ENCODE results near the gene FSCN2. TPM values are rescaled to one million over a fixed set of nuclear protein-coding genes. Genes with fewer than 3 reads are reported as not detected.
A peak's percentile ranks its signal among the peaks of the same experiment; 100 is the strongest.

Gene FSCN2
- total RNA-seq, 1 donor from 2014 or later, result 0.66 TPM

DNA sequence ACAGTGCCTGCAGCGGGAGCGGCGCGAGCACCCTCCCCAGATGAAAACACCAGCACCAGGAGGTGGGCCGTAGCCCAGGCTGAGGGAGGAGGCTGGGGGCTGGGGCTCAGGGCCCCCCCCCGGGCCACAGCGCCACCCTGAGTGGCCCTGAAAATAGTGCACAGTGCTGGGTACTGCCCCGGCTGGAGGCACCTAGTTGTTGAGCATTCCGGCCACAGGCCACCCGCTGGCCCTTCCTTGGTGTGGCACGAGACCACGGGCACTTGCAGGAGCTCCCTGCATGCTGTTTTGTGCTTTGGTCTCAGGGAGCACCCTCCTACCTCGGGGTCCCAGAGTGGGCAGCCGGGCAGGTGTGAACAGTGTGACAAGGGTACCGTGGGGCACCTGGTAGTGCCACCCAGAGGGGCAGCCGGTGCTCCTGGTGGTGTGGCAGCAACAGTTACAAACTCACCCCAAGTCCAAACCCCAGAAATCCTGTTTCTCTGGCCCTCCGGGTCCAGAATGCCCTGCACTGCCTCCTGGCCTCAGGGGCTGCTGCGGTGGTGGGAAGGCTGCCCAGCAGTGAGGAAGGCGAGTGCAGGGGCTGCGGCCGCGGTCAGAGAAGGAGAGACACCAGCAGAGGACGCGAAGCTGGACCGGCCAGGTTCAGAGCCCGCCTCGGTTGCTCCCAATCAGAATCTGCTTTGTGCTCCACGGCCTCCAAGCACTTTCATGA lies 11.9 kb downstream of the FSCN2 start:
- no peak for DNase-seq (ENCODE audit: low read depth, low spot score)

DNA sequence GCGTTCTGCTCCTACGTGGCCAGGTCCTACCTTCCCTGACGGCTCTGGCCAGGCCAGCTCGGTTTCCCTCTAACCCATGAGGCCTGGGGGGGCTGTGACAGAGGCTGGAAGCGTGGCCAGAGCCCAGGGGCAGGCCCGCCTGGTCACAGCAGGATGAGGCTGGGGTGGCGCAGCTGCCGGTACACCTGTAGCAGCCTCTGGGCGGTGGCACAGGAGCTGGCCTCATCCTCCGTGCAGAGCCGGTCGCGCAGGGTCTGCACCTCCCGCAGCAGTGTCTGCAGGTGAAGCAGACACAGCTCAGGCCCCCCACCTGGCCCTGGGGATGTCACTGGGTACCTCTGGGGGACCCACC lies 12.5 kb downstream of the FSCN2 start:
- no peak for DNase-seq (ENCODE audit: low read depth, low spot score)

- DNase-seq (ENCODE audit: low read depth, low spot score), result no peak
These were observed 12.9 kb downstream of the FSCN2 start for GRCh38 chr17:81541123-81541522.

DNA sequence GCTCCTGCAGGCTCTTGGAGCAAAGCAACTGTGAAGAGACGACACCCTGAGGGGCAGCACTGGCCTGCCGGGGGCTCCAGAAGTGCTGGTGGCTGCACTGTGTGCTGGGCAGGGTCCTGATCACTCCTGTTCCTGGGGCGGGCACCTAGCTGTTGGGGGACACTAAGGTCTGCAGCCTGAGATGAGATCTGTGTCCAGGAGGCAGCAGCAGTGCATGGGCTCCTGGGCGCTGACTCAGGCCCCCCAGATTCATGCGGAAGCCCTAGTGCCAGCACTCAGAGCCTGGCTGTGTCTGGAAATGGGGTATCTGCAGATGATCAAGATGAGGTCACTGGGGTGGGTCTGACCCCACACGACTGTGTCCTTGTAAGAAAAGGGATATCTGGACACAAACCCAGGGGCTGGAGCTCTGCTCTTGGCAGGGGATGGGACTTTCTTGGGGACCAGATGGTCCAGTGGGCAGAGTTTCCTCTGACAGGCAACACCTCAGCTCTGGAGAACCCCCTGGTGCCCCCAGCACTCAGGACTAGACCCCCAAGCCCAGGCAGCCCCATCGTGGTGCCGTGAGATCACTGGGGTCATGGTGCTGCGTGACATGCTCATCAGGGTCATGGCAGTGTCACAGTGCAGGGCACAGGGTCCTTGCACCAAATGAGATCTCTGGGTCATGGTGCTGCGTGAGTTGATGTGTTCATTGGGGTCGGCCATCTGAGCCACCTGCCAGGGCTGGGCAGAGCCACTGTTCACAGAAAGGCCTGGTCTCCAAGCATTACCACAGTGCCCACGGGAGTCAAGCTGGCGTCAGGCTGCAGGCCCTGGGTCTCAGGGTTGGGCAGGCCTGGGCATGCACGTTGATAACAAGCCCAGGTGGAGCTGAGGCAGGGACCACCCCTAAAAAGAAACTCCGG lies 14.5 kb downstream of the FSCN2 start:
- no peak for DNase-seq (ENCODE audit: low read depth, low spot score)

DNA sequence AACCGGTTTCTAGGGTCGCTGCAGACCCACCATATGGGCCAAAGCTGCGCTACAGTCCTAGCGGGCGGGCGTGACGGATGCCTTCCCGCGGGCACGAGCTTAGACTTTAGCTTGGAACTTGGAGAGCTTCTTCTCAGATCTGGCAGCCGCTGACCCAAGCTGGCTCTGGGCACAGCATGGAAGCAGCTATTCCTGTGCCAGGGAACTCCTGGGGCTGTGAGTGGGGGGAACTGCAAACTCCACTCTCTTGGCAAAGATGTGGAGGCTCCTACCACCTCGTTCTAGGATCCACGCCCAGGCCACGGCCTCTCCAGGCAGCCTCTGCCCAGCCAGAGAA lies 15.1 kb downstream of the FSCN2 start:
- DNase-seq (ENCODE audit: low read depth, low spot score), result no peak

DNA sequence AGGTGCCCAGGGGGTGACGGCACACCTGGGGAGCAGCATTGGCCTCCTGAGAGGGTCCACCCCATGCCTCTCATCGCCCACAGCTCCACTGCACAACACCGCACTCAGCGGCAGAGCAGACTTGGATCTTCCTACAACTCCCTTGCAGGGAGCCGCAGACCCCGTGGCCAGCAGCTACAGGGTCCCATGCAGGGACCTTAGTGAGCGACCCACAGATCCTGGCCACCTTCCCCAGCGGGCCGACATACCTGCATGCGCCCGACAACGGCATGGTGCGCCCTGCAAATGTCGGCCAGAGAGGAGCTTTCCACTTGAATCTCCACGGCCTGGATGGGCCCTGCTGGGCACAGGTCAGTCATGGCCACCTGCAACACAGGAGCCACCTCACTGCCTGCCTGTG lies 15.6 kb downstream of the FSCN2 start:
- no peak for DNase-seq (ENCODE audit: low read depth, low spot score)

- DNase-seq (ENCODE audit: low read depth, low spot score), result no peak
These were observed 16.3 kb downstream of the FSCN2 start for GRCh38 chr17:81544281-81544974.

DNA sequence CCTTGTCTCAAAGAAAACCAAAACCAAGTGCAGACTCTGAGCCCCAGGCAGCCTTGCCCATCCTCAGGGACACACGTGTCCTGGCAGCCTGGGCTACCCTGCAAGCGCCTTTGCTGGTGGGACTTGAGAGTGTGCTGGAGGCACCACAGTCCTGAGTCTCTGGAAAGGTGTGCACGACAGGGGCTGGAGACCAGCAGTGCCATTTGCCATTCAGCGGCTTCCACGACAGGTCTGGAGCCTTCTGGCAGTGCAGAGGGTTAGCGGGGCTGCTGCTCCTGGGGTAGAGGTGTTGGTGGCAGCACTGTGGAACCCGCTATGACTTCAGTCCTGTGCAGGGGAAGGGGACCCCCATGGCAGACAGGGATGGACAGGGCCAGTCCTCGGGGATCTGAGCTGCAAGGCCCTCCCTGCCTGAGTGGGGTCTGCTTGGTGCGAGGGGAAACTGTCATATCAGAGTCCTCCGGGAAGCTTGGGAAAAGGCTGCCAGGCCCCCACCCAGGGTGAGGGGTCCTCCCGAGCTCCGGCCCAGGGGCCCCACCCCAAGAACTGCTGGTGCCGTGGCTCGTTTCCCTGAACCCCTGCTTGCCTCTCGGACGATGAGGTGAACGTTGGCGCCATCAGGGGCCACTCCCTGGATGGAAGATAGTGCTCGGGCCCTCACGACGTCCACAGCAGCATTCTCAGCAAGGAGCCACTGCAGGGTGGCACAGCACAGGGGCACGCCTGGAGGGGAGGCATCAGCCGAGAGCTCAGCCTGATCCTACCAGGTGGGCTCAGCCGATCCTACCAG lies 17.2 kb downstream of the FSCN2 start:
- DNase-seq (ENCODE audit: low read depth, low spot score), result no peak

DNA sequence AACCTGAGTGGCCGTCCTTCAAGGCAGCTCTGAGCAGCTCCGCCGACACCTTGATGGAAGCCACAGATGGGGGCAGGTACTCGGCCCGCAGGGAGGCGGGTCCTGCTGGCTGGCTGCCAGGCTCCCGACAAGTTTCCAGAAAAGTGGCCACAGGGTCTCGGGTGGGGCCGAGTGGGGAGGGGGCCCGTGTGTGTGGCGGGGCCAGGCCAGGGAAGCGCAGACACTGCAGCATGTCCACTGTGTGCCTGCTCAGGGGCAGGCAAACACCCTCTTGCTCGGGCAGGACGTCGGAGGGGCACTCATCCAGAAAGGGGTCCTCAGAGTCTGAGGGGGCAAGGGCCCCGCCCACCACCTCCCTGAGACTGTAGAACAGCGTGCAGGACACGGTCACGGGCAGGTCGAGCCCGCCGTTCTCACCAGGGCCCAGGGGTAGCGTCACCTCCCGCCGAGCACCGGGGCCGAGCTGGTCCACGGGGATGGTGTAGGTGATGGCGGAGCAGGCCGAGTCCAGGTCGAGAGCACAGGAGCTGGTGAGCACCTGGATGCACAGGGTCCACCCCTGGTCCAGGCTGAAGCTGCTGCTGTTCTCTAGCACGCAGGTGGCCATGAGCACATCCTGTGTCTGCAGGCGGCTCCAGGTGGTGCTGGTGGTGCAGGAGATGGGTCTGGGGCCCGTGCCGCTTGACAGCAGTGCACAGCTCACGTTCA lies 18.9 kb downstream of the FSCN2 start:
- DNase-seq (ENCODE audit: low read depth, low spot score), result no peak

DNA sequence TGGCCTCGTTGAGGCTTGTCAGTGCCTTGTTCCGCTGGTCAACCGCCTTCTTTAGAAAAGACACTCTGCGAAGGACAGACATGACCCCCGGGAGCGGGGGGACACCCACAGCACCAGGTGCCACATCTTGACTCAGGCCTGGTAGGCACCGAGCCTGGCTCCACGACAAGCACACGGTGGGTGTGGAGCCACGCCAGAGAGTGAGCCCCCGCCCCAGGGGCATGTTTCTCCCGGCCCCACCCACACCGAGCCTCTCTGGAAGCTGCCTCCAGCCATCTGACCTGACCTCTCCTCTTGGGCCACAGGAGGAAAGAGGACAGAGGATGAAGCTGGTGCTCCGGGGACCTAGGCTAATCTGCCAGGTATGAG lies 19.4 kb downstream of the FSCN2 start:
- no peak for DNase-seq (ENCODE audit: low read depth, low spot score)

DNA sequence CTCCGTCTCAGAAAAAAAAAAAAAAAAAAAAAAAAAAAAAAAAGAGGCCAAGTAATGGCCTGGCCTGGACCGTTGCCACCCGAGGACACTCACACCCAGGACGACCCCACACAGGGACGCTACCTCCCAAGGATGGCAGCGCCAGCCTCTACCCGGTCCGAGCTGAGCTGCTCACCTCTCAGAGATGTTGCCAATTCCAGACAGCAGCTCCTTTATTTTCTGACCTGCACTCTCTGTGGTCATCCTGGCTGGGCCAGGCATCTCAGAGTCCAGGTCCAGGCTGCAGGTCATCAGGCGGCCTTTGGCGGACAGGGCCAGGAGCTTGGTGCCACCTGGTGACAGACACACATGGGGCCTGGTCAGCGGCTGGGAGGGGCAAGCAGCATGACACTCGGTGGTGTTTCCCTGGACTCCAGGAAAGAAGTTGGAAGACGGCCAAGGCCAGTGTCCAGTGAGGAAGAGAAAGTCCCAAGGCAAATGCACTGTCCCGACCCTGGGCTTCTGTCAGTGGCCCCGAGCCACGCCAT lies 20.9 kb downstream of the FSCN2 start:
- no peak for DNase-seq (ENCODE audit: low read depth, low spot score)

GRCh38 chr17:81549826-81550225 lies 21.6 kb downstream of the FSCN2 start:
- DNase-seq (ENCODE audit: low read depth, low spot score), result no peak

- no peak for DNase-seq (ENCODE audit: low read depth, low spot score)
These were observed 22.1 kb downstream of the FSCN2 start for GRCh38 chr17:81550285-81550684.

- DNase-seq (ENCODE audit: low read depth, low spot score), result no peak
These were observed 22.8 kb downstream of the FSCN2 start for GRCh38 chr17:81550830-81551457.

DNA sequence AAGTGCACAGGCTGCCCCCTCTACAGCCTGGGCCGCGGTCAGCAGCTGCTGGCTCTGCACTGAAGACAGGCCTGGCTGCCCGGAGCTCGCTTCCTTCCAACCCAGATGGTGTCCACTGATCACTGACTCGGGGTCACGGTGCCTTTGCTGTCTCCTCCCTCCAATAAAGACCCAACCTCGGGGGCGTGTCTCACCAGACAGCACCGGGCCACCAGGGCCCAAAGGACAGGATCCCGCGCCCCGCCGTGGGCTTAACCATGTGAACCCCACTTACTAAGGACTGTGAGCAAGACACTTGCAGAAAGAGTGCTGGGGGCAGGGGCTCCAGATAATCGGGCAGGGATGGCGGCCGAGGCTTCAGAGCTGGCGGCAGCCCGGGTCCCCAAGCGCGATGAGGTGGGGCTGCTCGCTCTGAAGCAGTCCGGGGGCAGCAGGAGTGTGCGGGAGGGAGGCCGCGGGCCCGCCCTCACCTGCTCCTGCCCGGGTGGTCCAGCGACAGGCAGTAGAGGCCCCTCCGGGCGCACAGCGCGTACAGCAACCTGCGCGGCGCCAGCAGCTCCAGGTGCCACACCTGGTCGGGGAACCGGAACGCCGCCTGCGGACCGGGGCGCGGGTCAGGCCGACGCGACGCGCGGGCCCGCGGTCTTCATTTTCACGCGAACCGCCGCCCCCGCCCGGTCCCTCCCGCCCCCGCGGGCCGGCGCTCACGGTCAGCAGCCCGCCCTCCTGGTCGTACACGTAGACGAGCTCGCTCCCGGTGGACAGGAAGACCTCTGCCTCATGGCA lies 23.5 kb downstream of the FSCN2 start:
- no peak for DNase-seq (ENCODE audit: low read depth, low spot score)

DNA sequence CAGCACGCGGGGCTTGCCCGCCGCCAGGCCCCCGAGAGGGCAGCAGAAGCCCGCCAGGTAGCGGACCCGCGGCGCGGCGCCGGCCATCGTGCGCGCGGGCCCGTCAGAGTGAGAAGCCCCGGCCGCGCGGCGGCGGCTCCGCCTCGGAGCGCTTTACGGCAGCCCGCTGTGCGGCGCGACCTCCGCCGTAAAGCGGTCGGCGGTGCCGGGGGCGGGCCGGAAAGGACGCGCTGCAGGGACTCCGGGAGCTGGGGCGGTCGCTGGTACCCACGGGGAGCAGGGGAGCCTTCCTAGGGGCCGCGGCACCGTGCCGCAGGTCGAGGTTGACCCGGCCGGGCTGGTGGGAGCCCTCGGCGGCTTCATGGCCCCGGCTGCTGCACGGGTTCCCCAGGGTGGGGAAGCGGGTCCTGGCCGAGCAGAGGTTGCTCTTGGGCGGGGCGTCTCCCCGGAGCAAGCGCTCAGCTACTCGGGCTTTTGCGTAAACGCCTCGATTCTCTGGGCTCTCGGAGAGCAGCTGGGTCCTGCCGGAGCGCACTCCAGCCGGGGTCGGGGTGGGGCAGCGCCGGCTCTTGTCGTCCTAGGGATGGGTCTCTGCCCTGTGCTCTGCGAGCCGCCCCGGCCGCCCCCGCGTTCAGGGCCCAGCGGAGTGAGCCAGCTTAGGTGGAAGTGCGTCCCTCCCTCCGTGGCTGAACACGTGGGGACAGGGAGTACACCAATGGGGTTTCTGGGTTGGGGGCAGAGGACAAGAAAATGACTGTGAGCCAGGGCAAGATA lies 24.3 kb downstream of the FSCN2 start, which contains the start of gene FAAP100:
FAAP100 (minus strand) TSS at position 110 of the 774 bp plus-strand sequence; CDS start at position 87, 23 bp downstream.
- no peak for DNase-seq (ENCODE audit: low read depth, low spot score)

DNA sequence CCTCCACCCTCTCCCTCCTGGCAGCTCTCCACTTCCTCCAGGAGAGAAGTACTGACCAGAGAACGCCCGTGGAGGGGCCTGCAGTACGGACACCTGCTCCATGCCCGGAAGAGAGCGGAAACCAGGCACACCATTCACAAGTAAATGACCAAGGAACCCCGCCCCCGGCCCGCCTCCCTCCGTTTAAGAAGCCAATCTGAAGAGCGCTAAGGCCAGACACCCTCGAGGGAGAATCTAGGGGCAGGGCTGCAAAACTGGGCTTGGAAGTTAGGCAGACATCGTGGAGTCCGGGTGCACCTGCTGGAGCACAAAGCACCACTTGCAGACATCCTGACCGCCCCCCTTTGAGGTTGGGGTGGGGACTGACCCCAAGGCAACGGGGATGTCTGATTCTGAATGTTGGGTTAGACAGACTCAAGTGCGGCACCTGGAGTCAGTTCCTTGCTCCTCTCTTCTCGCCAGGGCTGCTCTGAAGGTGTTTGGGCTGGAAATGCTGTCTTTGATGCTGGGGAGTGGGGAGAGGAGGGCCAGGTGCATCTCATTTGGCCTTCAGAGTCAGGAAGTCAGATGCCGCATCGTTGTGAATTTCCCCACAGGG lies 24.9 kb downstream of the FSCN2 start:
- peak; percentile 45 for DNase-seq (ENCODE audit: low read depth, low spot score)

GRCh38 chr17:81553616-81554181 lies 25.5 kb downstream of the FSCN2 start:
- peak; percentile 78 for DNase-seq (ENCODE audit: low read depth, low spot score)

Data from pulmonary artery endothelial cell (primary cell).